Measurements from ENCODE around the gene FES.
A peak's percentile ranks its signal among the peaks of the same experiment; 100 is the strongest.
"Not testable (repeated sequence)": the region's sequence is repeated elsewhere in the genome, so short reads cannot be mapped to it uniquely, and the experiment has no call there.

FES gene

GRCh38 chr15:90883976-90884718 is at the start of gene FES:
Gene FES, plus strand, starts transcription at chr15:90884504. Its CDS starts 542 bp downstream, at chr15:90885046.
- DNase-seq (ENCODE audit: low read depth in 1 of 2, low spot score in 1 of 2) = no peak

GRCh38 chr15:90834626-90835025 is 49.7 kb upstream of the FES start:
- DNase-seq (ENCODE audit: low read depth in 1 of 2, low spot score in 1 of 2) = no peak

GRCh38 chr15:90836296-90836871 is 47.9 kb upstream of the FES start:
- DNase-seq (ENCODE audit: low read depth in 1 of 2, low spot score in 1 of 2) = no peak

DNA sequence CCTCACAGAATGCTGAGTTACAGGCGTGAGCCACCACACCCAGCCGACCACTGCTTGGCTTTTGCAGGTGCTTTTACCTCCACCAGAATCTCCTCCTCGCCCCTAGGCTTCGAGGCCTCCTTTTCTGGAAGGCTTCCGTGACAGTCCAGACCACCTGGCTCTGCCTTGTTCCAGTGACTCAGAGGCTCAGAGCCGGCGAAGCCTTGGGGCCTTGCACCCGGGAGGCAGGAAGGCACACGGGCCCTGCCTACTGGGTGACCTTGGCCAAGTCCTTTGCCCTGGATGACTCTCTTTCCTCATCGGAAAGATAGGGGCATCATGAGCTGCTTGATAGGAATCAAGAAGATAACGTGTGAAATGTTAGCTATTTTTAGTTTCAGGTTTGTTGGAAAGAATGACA is 47.2 kb upstream of the FES start:
- no peak for DNase-seq (ENCODE audit: low read depth in 1 of 2, low spot score in 1 of 2)

- DNase-seq (ENCODE audit: low read depth in 1 of 2, low spot score in 1 of 2) = peak; percentile 66 to 73
Observed at GRCh38 chr15:90838139-90838538, 46.2 kb upstream of the FES start.

DNA sequence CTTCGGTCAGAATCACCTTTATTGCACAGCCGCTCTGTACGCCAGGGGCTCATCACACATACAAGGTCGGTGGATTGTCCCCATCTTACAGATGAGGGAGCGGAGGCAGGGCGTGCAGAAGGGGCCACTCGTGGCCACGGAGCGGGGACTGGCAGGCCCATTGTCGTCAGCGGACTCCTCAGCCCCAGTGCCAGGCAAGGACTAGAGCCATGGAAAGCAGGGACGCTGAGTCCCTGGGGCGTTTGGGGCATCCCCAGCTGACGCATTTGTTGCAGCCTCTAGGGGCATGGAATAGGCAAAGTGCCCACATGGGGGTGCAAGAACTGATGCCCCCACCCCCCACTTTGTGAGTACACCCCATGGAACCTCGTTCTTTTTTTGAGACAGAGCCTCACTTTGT is 45.8 kb upstream of the FES start:
- no peak for DNase-seq (ENCODE audit: low read depth in 1 of 2, low spot score in 1 of 2)

- no peak for DNase-seq (ENCODE audit: low read depth in 1 of 2, low spot score in 1 of 2)
Observed at GRCh38 chr15:90839187-90840071, 44.9 kb upstream of the FES start.

GRCh38 chr15:90840157-90840855 is 44.0 kb upstream of the FES start:
- DNase-seq (ENCODE audit: low read depth in 1 of 2, low spot score in 1 of 2) = no peak

- DNase-seq (ENCODE audit: low read depth in 1 of 2, low spot score in 1 of 2) = no peak
Observed at GRCh38 chr15:90840954-90841353, 43.4 kb upstream of the FES start.

- no peak for DNase-seq (ENCODE audit: low read depth in 1 of 2, low spot score in 1 of 2)
Observed at GRCh38 chr15:90844696-90845095, 39.6 kb upstream of the FES start.

- no peak for DNase-seq (ENCODE audit: low read depth in 1 of 2, low spot score in 1 of 2)
Observed at GRCh38 chr15:90845201-90845949, 38.9 kb upstream of the FES start.

DNA sequence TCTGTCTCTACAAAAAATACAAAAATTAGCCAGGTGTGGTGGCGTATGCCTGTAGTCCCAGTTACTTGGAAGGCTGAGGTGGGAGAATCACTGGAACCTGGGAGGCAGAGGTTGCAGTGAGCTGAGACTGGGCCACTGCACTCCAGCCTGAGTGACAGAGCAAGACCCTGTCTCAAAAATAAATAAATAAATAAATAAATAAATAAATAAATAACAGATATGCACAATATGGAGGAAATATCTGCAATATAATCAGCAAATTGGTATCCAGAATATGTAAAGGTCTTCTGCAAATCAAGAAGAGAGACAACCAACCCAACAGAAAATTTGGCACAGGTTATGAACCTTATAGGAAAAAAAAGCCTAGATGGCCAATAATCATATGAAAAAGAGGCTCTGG is 34.9 kb upstream of the FES start:
- DNase-seq (ENCODE audit: low read depth in 1 of 2, low spot score in 1 of 2) = not testable (repeated sequence)

- no peak for DNase-seq (ENCODE audit: low read depth in 1 of 2, low spot score in 1 of 2)
Observed at GRCh38 chr15:90851114-90851513, 33.2 kb upstream of the FES start.

DNA sequence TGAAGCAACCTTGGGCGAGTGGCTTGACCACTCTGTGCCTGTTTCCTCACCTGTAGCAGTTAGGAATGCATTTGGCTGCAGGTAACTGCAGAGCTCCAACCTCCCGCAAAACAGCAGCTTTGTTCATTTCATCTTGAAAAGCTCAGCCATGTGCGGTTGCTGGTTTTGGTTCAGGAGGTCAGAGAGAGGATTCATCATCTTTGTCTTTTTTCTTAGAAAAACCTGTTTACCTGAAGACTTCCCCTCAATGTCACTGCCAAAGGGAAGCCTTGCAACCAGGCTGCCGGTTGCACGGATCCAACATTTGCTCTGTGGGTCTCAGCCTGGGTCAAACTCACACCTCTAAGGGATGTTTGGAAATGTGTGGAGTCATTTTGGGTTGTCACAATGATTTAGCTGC is 32.4 kb upstream of the FES start:
- DNase-seq (ENCODE audit: low read depth in 1 of 2, low spot score in 1 of 2) = no peak

DNA sequence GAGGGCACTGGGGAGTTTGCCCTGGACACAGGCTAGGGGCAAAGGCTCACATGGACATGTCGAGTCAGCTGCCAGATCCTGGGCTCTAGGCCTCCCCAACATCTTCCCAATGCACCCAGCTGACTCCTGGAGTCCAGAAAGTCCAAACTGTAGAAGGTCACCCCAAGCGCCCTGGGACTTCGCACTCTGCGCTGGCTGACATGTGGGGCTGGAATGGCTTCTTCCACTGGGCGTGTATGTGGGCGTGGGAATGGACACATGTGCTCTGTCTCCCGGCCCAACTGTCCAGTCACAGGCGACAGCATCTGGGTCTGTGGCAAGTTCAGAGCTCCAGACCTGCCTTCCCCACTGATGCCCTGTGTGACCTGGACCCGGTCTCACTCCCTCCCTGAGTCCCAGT is 29.2 kb upstream of the FES start:
- no peak for DNase-seq (ENCODE audit: low read depth in 1 of 2, low spot score in 1 of 2)

DNA sequence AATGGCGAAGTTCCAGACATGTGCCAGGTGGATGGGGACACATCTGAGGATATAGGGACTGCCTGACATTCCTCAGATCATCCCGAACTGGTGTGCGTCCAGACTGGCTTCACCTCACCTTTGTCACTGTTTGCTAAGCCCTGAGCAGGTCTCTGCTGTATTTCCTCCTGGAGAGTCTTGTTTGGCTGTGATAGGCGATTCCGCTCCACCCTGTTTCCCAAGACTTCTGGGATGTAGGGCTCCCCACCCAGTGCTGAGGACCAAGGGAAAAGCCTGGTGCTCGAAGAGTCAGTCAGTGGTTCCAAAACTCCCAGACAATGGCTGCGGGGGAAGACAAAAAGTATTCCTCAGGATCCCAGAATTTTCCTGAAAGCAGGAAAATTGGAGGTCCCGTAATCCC is 27.0 kb upstream of the FES start:
- no peak for DNase-seq (ENCODE audit: low read depth in 1 of 2, low spot score in 1 of 2)

GRCh38 chr15:90857883-90858443 is 26.3 kb upstream of the FES start:
- no peak for DNase-seq (ENCODE audit: low read depth in 1 of 2, low spot score in 1 of 2)

DNA sequence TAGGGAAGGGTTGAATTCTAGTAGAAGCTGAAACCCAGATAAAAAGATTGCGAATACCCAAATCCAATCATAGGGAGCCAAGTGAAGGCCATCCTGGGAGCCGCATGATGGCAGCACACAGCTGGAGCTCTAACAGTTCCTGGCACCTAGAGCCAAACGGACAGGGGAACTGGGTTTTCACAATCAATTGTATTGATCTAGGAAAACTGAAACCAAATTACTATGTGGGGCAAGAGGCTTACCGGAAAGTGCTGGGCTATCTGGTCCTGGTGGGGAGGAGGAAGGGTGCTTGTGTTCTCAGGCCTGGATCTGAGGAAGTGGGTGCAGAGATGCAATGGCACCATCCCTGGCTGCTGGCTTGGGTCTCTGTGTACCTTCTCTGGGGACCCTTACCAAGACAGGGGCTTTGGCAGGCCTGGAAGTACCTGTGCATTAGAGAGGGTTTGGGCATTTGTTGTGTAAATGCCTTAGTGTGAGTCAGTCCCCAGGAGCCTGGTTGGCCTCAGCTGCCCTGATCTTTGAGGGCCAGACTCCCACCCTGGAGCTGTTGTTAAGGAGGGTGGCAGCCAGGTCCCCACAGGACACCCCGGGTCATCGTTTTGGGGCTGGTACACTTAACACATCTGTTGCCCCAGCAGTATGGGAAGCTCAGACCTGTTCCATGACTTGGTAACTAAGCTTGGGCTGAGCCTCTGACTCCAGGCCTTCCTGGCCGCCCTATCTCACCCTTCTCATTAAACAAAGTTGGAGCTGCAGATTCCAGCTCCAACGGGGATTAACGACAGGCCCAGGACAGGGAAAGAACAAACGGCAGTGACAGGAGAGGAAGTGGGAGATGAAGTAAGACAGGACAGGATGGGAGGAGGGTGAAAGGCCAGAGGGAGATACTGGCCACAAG is 24.8 kb upstream of the FES start:
- DNase-seq (ENCODE audit: low read depth in 1 of 2, low spot score in 1 of 2) = no peak

DNA sequence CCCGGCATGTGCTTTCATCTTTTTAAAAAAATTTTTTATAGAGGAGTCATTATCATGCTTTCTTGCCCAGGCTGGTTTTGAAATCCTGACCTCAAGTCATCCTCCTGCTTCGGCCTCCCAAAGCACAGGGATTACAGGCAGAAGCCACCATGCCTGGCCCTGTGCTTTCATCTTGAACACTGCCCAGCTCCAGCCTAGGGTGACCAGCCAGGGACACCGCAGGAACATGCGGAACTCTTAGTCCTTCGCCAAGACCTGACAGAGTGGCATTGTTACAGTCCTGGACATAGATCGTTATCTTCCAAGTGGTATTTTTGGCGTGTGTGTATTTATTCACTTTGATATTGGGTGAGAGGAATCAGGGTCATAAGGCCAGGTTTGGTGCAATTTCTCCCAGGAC is 23.9 kb upstream of the FES start:
- DNase-seq (ENCODE audit: low read depth in 1 of 2, low spot score in 1 of 2) = no peak
